ENCODE data around the gene PHF23. TPM values are rescaled to one million over a fixed set of nuclear protein-coding genes. Genes with fewer than 3 reads are reported as not detected.

Gene PHF23
- total and polyA plus RNA-seq, 8 donors: 7.0 to 23.3 (median 11.9) TPM

DNA sequence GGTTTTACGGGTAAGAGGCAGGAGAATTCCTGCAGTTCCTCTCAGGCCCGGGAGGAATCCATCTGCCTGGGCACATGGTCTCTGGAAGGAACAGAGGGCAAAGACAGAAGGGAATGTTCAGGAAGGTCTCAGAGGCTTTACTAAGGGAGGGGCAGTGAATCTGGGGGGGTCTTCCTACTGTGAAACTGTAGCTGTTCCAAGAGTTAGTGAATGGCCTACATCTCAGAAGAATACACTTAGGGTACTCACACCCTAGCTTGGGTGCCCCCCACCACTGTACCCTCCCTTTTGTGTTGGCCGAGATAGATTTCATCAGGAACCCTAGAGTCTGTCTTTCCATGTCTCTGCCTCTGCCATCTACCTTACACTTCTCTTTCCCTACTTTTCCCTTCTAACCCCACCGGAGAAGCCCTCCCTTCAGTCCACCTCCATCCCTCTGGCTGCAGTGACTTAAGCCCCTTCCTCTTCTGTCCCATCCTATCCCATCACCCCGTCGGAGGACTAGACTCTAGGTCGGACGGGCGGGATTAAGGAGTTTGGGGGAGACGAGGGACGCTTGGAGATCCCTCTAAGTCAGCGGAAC, 19.9 kb downstream of the PHF23 start:
- Histone ChIP-seq H3K27ac (peak overlapping the region; percentile 97 to 100 (median 100)), H3K4me3 (peak overlapping the region; percentile 45 to 100 (median 94)), H3K36me3 (peaks cover 11 to 32% (median 16%) of the 10 kb centered on the region in 3 donors), H3K27me3 (no peaks in the 10 kb centered on the region), H3K4me1 (peaks cover 12 to 25% (median 14%) of the 10 kb centered on the region in 3 donors), H3K9me3 (no peaks in the 10 kb centered on the region)
- 17 to 18% methylated on average over 12 of the region's 12 CpGs for WGBS, 2 donors
- TF ChIP-seq CTCF (IDR thresholded peaks at IDR 0.05): no peak
- ATAC-seq: no peak
- no peak for FAIRE-seq
- intact Hi-C loops (cut with DNase I): no loop called here
- DNase-seq: no peak

GRCh38 chr17:7218758-7219157, 20.5 kb downstream of the PHF23 start:
- Histone ChIP-seq H3K4me1 (peaks cover 12 to 25% (median 14%) of the 10 kb centered on the region in 3 donors), H3K27me3 (no peaks in the 10 kb centered on the region), H3K27ac (no peak overlapping the region), H3K4me3 (no peak overlapping the region), H3K36me3 (peaks cover 11 to 26% (median 16%) of the 10 kb centered on the region in 3 donors), H3K9me3 (no peaks in the 10 kb centered on the region)
- 76 to 95% methylated on average over 5 to 6 of the region's 6 CpGs for WGBS, 2 donors
- ATAC-seq: no peak
- DNase-seq: peak in 2 of 6 donors; percentile 38 to 48
- TF ChIP-seq CTCF (IDR thresholded peaks at IDR 0.05): no peak
- FAIRE-seq: no peak
- intact Hi-C loops (cut with DNase I): no loop called here

- Histone ChIP-seq H3K27me3 (no peaks in the 10 kb centered on the region), H3K36me3 (peaks cover 7 to 20% (median 10%) of the 10 kb centered on the region in 3 donors), H3K9me3 (no peaks in the 10 kb centered on the region), H3K4me3 (no peak overlapping the region), H3K27ac (peak overlapping the region in 1 of 4 donors; percentile 44), H3K4me1 (peaks cover 12 to 25% (median 14%) of the 10 kb centered on the region in 3 donors)
- 66 to 73% methylated on average over 6 of the region's 6 CpGs for WGBS, 2 donors
- no peak for TF ChIP-seq CTCF (IDR thresholded peaks at IDR 0.05)
- peak in 2 of 6 donors; percentile 46 to 55 for DNase-seq
- no peak for FAIRE-seq
- intact Hi-C loops (cut with DNase I): no loop called here
- ATAC-seq: no peak
Measured at GRCh38 chr17:7218166-7218565, 21.1 kb downstream of the PHF23 start.

DNA sequence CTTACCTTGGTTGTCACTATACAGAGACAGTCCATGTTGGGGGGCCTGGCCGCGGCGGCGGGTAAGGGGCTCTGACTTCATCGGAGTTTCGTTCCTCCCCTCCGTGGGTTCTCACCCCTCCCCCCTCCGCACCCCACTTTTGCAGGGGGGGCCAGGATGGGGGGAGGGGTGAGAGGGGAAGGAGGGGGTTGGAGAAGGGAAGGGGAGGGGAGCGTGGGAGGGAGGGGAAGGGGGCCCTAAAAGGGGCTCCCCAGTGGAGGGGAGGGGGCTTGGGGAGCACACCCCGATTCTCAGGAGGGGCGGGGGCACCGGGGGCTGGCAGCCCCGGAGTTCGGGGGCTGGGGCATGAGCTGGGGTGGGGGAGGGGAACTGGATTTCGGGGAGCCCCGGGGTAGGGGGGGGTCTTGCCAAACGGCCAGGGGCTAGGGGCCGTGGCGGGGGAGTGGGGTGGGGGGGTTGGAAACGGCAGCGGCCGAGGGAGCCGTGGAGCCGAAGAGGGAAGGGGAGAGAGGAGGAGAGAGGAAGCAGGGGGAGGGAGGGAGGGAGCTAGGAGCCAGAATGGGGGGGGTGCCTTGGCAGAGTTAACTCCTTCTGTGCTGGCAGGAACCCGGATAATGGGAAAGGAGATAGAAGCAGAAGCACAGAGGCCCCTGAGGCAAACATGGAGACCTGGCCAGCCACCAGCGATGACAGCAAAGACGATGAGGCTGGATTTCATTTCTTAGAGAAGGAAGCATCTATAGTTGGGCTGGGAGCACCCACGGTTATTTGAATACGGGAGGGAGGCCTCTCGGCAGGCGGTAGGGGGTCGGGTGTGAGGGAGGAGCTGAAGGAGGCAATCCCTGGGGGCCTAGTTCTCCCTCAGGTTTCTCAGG, 21.9 kb downstream of the PHF23 start:
- H3K27ac ChIP-seq: peak overlapping the region in 1 of 4 donors; percentile 44
- ATAC-seq: no peak
- no peak for TF ChIP-seq CTCF (IDR thresholded peaks at IDR 0.05)
- peak in 4 of 6 donors; percentile 45 to 74 (median 60) for DNase-seq
- 8 to 9% methylated on average over 31 to 32 of the region's 32 CpGs for WGBS, 2 donors
- no peaks in the 10 kb centered on the region for H3K27me3 ChIP-seq
- FAIRE-seq: no peak
- no peaks in the 10 kb centered on the region for H3K9me3 ChIP-seq
- H3K4me3 ChIP-seq: peak overlapping the region in 1 of 4 donors; percentile 32
- peaks cover 2 to 12% (median 2%) of the 10 kb centered on the region in 3 donors for H3K36me3 ChIP-seq
- peaks cover 12 to 24% (median 14%) of the 10 kb centered on the region in 3 donors for H3K4me1 ChIP-seq
- intact Hi-C loops (cut with DNase I): no loop called here
